ENCODE measurements around the gene LYST.
"Not testable (repeated sequence)": the region's sequence is repeated elsewhere in the genome, so short reads cannot be mapped to it uniquely, and the experiment has no call there.

Gene LYST

GRCh38 chr1:235649368-235650163, 217.1 kb downstream of the LYST start, which contains the start of gene GNG4:
GNG4 (minus strand) TSS chr1:235649784; CDS start chr1:235583838, 65,946 bp downstream.
- DNase-seq = peak; percentile 37

- DNase-seq = no peak
These were observed 217.7 kb downstream of the LYST start for GRCh38 chr1:235648954-235649367.

- peak; percentile 31 for DNase-seq
These were observed 218.2 kb downstream of the LYST start for GRCh38 chr1:235648407-235648907.

GRCh38 chr1:235647537-235647936, 219.2 kb downstream of the LYST start:
- DNase-seq = not testable (repeated sequence)

GRCh38 chr1:235646463-235646862, 220.2 kb downstream of the LYST start:
- DNase-seq = no peak

- DNase-seq = no peak
These were observed 221.9 kb downstream of the LYST start for GRCh38 chr1:235644693-235645305.

- DNase-seq = no peak
These were observed 222.6 kb downstream of the LYST start for GRCh38 chr1:235643837-235644692.

- peak; percentile 29 for DNase-seq
These were observed 223.7 kb downstream of the LYST start for GRCh38 chr1:235642943-235643371.

- peak; percentile 44 for DNase-seq
These were observed 224.4 kb downstream of the LYST start for GRCh38 chr1:235642011-235642942.

GRCh38 chr1:235640580-235640979, 226.1 kb downstream of the LYST start:
- no peak for DNase-seq

GRCh38 chr1:235639226-235640205, 227.2 kb downstream of the LYST start:
- DNase-seq = no peak

- not testable (repeated sequence) for DNase-seq
These were observed 228.1 kb downstream of the LYST start for GRCh38 chr1:235638612-235639011.

GRCh38 chr1:235637756-235638534, 228.8 kb downstream of the LYST start:
- DNase-seq = no peak

- DNase-seq = no peak
These were observed 230.6 kb downstream of the LYST start for GRCh38 chr1:235635938-235636662.

GRCh38 chr1:235632506-235633401, 234.0 kb downstream of the LYST start:
- no peak for DNase-seq

- DNase-seq = no peak
These were observed 234.9 kb downstream of the LYST start for GRCh38 chr1:235631816-235632215.

- DNase-seq = no peak
These were observed 238.2 kb downstream of the LYST start for GRCh38 chr1:235628316-235629005.
